OCI-LY3 (cell line): ENCODE data around the gene SCGB1C1.

Source experiments
- EZH2phosphoT487 ChIP-seq: fragments of 200-600 bp; shearing (Covaris generic); IDR thresholded peaks from 2 replicates; pipeline ENCODE4 v1.6.1; 2018; ENCODE audit warnings: antibody characterized with exemption, mixed run types, low read depth
- TF ChIP-seq, protein P1 (sequence below): fragments of 200-600, 300-600 bp; sonication (generic); IDR thresholded peaks from 2 replicates; pipeline ENCODE4 v1.5.1; 2014; ENCODE audit warnings: antibody characterized with exemption, low read length, low read depth

DNA sequence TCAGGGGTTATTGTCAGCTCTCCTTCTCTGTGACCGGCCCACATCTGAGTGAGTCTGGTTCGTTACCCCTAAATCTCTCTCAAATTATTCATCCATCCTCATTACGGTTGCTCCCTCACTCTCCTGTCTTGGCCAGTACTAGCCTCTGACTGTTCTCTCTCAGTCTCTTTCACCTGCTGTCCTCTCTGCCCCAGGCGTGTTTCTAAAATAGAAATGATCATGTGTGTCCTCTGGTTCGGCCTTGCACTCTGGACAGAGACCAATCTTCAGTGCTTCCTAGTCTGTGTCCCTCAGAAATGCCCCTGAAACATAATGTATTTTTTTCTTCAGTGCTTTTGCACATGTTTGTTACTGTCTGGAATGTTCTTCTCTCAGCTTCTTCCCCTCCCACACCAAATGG is 48.8 kb downstream of the SCGB1C1 start:
- TF ChIP-seq, protein P1, sequence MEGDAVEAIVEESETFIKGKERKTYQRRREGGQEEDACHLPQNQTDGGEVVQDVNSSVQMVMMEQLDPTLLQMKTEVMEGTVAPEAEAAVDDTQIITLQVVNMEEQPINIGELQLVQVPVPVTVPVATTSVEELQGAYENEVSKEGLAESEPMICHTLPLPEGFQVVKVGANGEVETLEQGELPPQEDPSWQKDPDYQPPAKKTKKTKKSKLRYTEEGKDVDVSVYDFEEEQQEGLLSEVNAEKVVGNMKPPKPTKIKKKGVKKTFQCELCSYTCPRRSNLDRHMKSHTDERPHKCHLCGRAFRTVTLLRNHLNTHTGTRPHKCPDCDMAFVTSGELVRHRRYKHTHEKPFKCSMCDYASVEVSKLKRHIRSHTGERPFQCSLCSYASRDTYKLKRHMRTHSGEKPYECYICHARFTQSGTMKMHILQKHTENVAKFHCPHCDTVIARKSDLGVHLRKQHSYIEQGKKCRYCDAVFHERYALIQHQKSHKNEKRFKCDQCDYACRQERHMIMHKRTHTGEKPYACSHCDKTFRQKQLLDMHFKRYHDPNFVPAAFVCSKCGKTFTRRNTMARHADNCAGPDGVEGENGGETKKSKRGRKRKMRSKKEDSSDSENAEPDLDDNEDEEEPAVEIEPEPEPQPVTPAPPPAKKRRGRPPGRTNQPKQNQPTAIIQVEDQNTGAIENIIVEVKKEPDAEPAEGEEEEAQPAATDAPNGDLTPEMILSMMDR = no peak
- TF ChIP-seq EZH2phosphoT487 = no peak
